ENCODE results near the gene FLT3LG. TPM values are rescaled to one million over a fixed set of nuclear protein-coding genes. Genes with fewer than 3 reads are reported as not detected.

Gene FLT3LG
- polyA plus RNA-seq (ENCODE audit: insufficient read depth in 1 of 5, insufficient read length in 5 of 5, low replicate concordance in 1 of 5): 10 to 100 TPM in 1 of 5 donors, 1 to 10 TPM in 4; 4.8 to 10.1 (median 6.5) TPM
- long read RNA-seq, donor 1: 0 reads
- long read RNA-seq, donor 2, partial matches to known transcripts: 0 of 2 reads
- long read RNA-seq, donor 2, other reads (novel, unspliced or antisense): 0 of 2 reads
- long read RNA-seq, donor 3, partial matches to known transcripts: 0 of 1 reads
- long read RNA-seq, donor 3, other reads (novel, unspliced or antisense): 0 of 1 reads
- long read RNA-seq, donor 4: 0 reads
- long read RNA-seq, donor 5: 0 reads
- long read RNA-seq, donor 6, partial matches to known transcripts: 0 of 1 reads
- long read RNA-seq, donor 6, other reads (novel, unspliced or antisense): 0 of 1 reads
- long read RNA-seq, donor 7, partial matches to known transcripts: 0 of 1 reads
- long read RNA-seq, donor 7, other reads (novel, unspliced or antisense): 0 of 1 reads
- long read RNA-seq, donor 8: 0 reads

GRCh38 chr19:49473868-49474541 lies at the start of gene FLT3LG:
Gene FLT3LG (plus strand): TSS chr19:49474215. CDS start chr19:49474640, 425 bp downstream.
- peak; percentile 71 to 77 for DNase-seq

GRCh38 chr19:49425178-49425577 lies 48.8 kb upstream of the FLT3LG start, which contains the start of gene GFY:
Gene GFY (plus strand): TSS chr19:49425388. CDS start chr19:49426431, 1,043 bp downstream.
- DNase-seq: no peak

- no peak for DNase-seq
These were observed 48.0 kb upstream of the FLT3LG start for GRCh38 chr19:49425922-49426592.

DNA sequence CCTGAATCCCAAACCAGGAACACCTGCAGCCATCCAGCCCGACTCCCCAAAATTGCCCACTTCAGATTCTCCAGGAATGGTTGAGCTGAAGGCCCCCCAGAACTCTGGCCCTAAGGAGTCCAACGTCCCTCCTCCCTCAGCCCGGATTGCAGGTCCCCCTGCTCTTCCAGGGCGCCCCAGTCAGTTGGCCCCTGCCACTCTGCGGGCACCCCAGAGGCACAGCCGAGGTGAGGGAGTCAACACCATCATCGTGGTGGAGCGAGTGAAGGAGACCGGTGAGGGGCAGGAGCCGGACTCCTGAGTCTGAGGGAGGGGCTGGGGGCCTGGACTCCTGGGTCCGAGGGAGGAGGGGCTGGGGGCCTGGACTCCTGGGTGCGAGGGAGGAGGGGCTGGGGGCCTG lies 46.7 kb upstream of the FLT3LG start:
- no peak for DNase-seq

GRCh38 chr19:49427855-49428546 lies 46.0 kb upstream of the FLT3LG start:
- DNase-seq: no peak

- no peak for DNase-seq
These were observed 45.2 kb upstream of the FLT3LG start for GRCh38 chr19:49428547-49429451.

DNA sequence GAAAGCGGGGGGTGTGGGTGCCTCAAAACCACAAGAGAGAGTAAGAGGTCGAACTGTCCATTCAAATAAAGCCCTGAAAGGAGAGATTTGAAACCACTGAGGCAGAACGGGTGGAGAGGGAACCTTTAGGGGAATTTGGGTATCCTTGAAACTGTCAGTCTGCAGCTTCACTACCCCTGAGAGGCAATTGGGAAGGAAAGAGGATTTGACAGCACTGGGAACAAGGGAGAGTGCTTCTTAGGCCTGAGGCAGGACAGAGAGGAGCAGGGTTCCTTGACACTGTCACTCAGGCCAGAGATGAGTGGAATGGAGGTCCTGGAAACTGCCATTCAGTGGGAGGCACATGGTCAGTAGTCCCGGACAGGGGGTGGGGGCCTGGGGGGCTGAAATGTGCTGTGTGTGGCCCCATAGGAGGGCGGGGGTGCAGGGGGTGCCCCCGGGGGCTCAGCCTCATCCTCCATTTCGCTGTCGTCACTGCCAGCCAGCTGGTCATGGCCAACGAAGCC lies 43.8 kb upstream of the FLT3LG start:
- no peak for DNase-seq

GRCh38 chr19:49430678-49431329 lies 43.2 kb upstream of the FLT3LG start:
- no peak for DNase-seq

DNA sequence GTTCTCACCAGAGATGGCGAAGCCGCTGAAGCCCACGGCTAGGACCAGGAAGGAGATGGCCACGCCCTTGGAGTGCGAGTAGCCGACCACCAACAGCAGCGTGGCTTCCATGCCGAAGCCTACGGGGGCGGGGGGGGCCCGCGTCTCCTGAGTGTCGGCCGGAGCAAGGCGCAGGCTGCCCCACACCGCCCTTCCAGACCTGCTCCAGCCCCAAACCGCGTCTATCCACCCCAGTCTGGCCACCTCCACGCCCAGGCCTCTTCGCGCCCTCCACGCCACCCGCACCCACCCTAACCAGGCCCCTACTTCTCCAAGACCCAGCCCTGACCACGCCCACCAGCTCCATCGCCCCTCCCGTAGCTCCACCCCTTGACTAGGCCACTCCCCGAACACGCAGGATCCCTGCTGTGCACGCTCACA lies 42.7 kb upstream of the FLT3LG start:
- no peak for DNase-seq

DNA sequence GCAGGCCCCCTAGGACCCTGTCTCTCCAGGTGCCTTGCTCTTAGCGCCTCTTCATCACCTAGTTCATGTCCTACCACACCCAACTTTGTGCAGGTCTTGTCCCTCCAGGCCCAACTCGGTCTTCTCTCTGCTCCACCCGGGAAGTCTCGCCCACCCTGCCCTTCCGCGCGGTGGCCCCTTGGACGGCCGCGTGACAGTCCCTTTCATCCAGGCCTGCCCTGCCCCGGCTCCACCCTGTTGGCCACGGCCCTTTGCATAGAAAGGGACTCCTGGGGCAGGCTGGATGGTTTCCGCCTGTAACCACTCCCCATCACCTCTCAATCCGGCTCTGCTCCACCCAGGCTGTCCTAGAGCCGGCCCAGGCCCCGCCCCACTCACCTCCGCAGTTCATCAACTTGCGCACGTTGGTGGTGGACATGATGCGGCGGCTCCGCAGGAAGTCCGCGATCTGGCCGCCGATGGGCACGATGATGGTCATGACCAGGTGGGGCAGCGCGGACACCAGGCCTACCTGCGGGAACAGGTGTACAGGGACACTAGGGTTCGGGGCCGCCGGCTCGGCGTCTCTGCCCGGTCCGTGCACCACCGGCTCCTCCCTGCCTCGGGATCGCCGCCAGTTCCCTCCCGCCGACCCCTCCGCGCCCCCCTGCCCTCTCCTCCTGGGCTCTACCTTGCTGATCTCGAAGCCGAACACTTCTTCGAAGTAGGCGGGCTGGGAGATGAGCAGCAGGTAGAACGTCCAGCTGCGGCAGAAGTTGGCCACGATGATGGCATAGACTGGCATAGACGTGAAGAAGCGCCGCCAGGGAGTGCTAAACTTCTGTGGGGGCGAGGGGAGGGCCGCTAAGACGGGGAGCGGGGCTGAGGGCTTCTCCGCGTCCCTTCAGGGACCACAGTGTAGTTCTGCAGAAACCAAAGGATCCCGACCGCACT lies 41.6 kb upstream of the FLT3LG start:
- no peak for DNase-seq

DNA sequence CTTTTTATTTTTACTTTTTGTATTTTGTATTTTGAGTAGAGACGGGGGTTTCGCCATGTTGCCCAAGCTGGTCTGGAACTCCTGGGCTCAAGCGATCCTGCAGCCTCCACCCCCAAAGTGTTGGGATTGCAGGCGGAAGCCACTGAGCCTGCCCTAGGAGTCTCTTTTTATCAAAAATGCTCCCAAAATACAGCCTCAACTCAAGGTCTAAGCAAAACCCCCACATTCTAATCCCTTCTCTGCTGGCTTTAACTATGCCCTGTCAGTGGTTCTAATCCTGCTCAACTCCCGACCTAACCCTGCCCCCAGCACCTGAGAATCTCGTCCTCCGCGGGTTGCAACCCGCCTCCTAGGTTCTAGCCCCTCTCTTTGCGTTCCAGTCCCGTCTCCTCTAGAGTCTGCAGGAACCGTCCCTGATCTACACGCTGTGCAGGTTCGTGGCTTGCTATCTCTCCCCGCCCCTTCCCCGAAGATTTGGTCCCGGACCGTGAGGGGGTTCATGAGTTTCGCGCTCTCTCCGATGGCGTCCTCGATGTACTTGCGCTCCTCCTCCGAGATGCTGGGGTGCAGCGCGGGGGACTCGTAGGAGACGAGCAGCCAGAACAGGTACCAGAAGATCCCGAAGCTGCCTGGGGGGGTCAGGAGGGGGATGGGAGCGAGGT lies 40.6 kb upstream of the FLT3LG start:
- no peak for DNase-seq

DNA sequence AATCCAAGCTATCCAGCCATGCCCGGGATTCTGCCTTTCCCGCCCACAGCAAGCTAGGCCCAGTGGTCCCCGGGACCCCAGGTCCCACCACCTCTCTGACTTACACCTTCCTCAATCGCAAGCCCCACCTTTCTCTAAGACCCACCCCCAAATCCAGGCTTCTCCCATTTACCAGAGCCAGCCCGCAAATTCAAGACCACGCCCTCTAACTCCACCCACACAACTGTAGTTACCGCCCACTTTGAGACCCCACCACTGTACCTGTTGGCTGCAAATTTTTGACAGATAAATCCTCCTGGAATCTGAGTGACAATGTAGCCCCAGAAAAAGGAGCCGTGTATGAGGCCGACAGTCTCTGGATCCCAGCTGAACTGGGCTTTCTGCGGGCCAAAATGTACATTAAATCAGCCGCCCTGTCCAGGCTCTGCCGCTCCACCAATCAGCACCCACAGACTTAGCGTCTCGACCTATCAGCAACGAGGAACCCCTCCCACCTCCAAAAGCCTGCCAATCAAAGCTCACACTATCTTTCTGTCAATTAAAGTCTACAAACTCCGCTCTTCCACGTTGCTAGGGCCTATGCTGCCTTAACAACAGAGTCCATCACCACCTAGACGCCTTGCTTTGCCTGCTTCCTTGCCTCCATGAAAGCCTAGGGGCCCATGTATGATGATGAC lies 39.0 kb upstream of the FLT3LG start:
- DNase-seq: no peak

- no peak for DNase-seq
These were observed 38.3 kb upstream of the FLT3LG start for GRCh38 chr19:49435670-49436069.

GRCh38 chr19:49436381-49437017 lies 37.5 kb upstream of the FLT3LG start:
- no peak for DNase-seq

GRCh38 chr19:49437231-49437630 lies 36.8 kb upstream of the FLT3LG start:
- DNase-seq: no peak

GRCh38 chr19:49438261-49438660 lies 35.8 kb upstream of the FLT3LG start:
- no peak for DNase-seq

DNA sequence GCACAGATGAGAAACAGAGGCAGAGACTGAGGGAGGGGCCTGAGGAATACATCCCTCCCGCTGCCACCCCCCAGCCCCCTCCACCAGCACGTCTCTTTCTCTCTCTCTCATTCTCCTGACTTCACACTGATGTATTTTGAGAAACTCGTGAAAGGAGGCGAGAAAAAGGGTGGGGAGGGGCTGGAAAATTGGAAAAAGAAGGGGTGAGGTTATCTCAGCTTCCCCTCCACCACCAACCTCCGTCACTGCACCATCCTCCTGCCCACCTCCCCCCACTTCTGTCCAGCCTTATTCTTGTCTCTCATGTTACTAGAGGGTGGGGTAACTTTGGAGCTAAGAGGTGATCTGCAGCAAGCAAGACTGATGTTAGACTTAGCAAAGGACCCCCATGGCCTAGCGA lies 34.2 kb upstream of the FLT3LG start:
- no peak for DNase-seq

Data from right lung (tissue), 10 donors.